Measurements from ENCODE around the gene EEF1A2.

DNA sequence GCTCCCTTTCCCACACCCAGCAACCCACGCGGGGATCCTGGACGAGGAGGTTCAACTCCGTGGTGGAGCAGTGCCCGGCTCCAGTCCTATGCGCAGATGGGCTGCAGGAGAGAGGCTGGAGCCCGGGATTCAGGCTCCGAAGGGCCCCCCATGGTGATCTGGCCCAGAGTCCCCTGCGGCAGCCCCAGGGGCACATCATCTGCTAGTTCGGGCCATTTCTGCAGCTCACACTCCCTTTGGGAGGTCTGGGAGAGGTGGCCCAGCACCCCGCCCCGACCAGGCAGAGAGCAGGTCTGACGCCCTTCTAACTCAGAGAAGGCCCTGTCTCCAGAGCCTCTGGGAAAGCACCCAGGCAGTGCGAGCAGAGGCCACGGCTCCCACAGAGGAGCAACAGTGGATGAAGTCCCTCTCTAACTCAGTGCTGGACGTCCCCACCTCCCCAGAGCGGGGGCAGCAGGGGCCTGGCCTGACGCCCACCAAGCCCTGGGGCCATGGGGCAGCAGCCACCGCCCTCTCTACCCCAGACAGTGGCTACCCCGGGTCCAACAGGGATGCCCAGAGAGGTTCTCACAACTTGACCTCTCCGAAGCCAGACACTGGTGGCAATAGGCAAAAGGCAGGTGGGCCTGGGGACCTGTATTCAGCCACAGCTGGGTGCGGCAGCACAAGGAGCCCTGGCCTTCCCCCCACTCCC lies 29.7 kb downstream of the EEF1A2 start:
- TF ChIP-seq EZH2 (IDR thresholded peaks at IDR 0.05; ENCODE audit: low read depth): no peak
- TF ChIP-seq CTCF (conservative IDR thresholded peaks at IDR 0.05): no peak

Measured in PC-9 (cell line).